Upper lobe of right lung (tissue), 1 donor: ENCODE results near the gene BNC2. TPM values are rescaled to one million over a fixed set of nuclear protein-coding genes. Genes with fewer than 3 reads are reported as not detected.

ENCODE experiments used
- ATAC-seq: fragments of 200-7000 bp; cut with Tn5 transposase; one replicate; pipeline ENCODE4 v1.9.1; 2020; ENCODE audit warnings: mild to moderate bottlenecking, moderate library complexity
- DNase-seq: peaks from one replicate; pipeline ENCODE4 v3.0.0-alpha.2; 2020
- H3K27ac ChIP-seq: fragments of 200-600 bp; one replicate; pipeline ENCODE4 v1.8.0; 2022
- H3K27me3 ChIP-seq: fragments of 200-600 bp; one replicate; pipeline ENCODE4 v1.8.0; 2022; ENCODE audit warnings: mild to moderate bottlenecking
- H3K36me3 ChIP-seq: fragments of 200-600 bp; one replicate; pipeline ENCODE4 v1.8.0; 2022
- H3K4me1 ChIP-seq: fragments of 200-600 bp; one replicate; pipeline ENCODE4 v1.8.0; 2022
- H3K4me3 ChIP-seq: fragments of 200-600 bp; one replicate; pipeline ENCODE4 v1.8.0; 2022; ENCODE audit warnings: mild to moderate bottlenecking
- H3K9me3 ChIP-seq: fragments of 200-600 bp; one replicate; pipeline ENCODE4 v1.8.0; 2022
- CTCF ChIP-seq: fragments of 200-600 bp; IDR thresholded peaks from one replicate; pipeline ENCODE4 v1.8.0; 2022; ENCODE audit warnings: antibody characterized with exemption
- intact Hi-C: fragments of 100-400 bp; cut with DNase I; formaldehyde crosslinking; loops from one replicate; pipeline ENCODE4 v1.11.0; 2022
- total RNA-seq: library from RNA; stranded (reverse); fragmentation: NEBNext Ultra II Directional; extraction: Animal tissue kit (Norgen Biotek cat#: 25700); gene quantifications from one replicate; pipeline ENCODE4 v1.2.1, GENCODE V29; 2021
- donor health status: DM: no; HTN: yes; CAD: no; lungs with severe emphysema.

Gene BNC2
- total RNA-seq, 1 donor from 2014 or later: 18.1 TPM

- H3K4me3 ChIP-seq: no peak overlapping the region
- H3K4me1 ChIP-seq: peaks cover 4% of the 10 kb centered on the region
- DNase-seq (no peak), ATAC-seq (no peak)
- intact Hi-C loops: no loop called here
- no peaks in the 10 kb centered on the region for H3K27me3 ChIP-seq
- H3K9me3 ChIP-seq: no peaks in the 10 kb centered on the region
- no peak overlapping the region for H3K27ac ChIP-seq
- TF ChIP-seq CTCF: no peak
- no peaks in the 10 kb centered on the region for H3K36me3 ChIP-seq
Measured at GRCh38 chr9:16811987-16812685, 58.3 kb downstream of the BNC2 start.

- Histone ChIP-seq H3K4me1 (peaks cover under 1% of the 10 kb centered on the region), H3K4me3 (no peak overlapping the region), H3K27me3 (no peaks in the 10 kb centered on the region), H3K9me3 (no peaks in the 10 kb centered on the region), H3K27ac (no peak overlapping the region), H3K36me3 (no peaks in the 10 kb centered on the region)
- ATAC-seq (no peak), DNase-seq (no peak)
- intact Hi-C loops: no loop called here
- TF ChIP-seq CTCF: no peak
Measured at GRCh38 chr9:16809912-16810610, 60.4 kb downstream of the BNC2 start.

- no peaks in the 10 kb centered on the region for H3K27me3 ChIP-seq
- H3K4me3 ChIP-seq: no peak overlapping the region
- DNase-seq (no peak), ATAC-seq (no peak)
- H3K36me3 ChIP-seq: no peaks in the 10 kb centered on the region
- TF ChIP-seq CTCF: no peak
- no peak overlapping the region for H3K27ac ChIP-seq
- no peaks in the 10 kb centered on the region for H3K9me3 ChIP-seq
- no peaks in the 10 kb centered on the region for H3K4me1 ChIP-seq
- intact Hi-C loops: no loop called here
Measured at GRCh38 chr9:16806674-16807073, 63.8 kb downstream of the BNC2 start.

GRCh38 chr9:16803648-16804047 is 66.8 kb downstream of the BNC2 start:
- Histone ChIP-seq H3K4me3 (no peak overlapping the region), H3K36me3 (no peaks in the 10 kb centered on the region), H3K9me3 (no peaks in the 10 kb centered on the region), H3K4me1 (no peaks in the 10 kb centered on the region), H3K27ac (no peak overlapping the region), H3K27me3 (no peaks in the 10 kb centered on the region)
- ATAC-seq: no peak
- DNase-seq: no peak
- intact Hi-C loops: no loop called here
- TF ChIP-seq CTCF: no peak

- Histone ChIP-seq H3K4me1 (no peaks in the 10 kb centered on the region), H3K36me3 (no peaks in the 10 kb centered on the region), H3K9me3 (no peaks in the 10 kb centered on the region), H3K4me3 (no peak overlapping the region), H3K27me3 (no peaks in the 10 kb centered on the region), H3K27ac (no peak overlapping the region)
- intact Hi-C loops: no loop called here
- ATAC-seq (no peak), DNase-seq (no peak)
- no peak for TF ChIP-seq CTCF
Measured at GRCh38 chr9:16801871-16802466, 68.5 kb downstream of the BNC2 start.
